Panc1 (cell line): ENCODE data around the gene ZNF200. TPM values are rescaled to one million over a fixed set of nuclear protein-coding genes. Genes with fewer than 3 reads are reported as not detected.

Source experiments
- ATAC-seq: fragments of 200-7000 bp; cut with Tn5 transposase; 2 replicates; pipeline ENCODE4 v1.9.1; 2020; ENCODE audit warnings: mild to moderate bottlenecking, moderate library complexity
- BruUV-seq: library from RNA; stranded (reverse); fragments of 400-500 nt; replicated peaks from 2 replicates; lab custom pipeline; 2021; lab: Mats Ljungman, UMichigan
- CTCF ChIA-PET: fragments of 300-600 bp; sonication (Branson Sonifier 250); formaldehyde crosslinking; loops from one replicate; lab custom pipeline; 2022; ENCODE audit warnings: antibody characterized with exemption; lab: Charles Lee
- POLR2A ChIA-PET: fragments of 300-600 bp; sonication (Branson Sonifier 250); formaldehyde crosslinking; loops from one replicate; lab custom pipeline; 2022; ENCODE audit warnings: antibody characterized with exemption; lab: Charles Lee
- DNase-seq: peaks from one replicate; pipeline ENCODE4 v3.0.0-alpha.2; 2010; ENCODE audit warnings: low read depth, low spot score
- H3K27ac ChIP-seq: 2 replicates; pipeline ENCODE4 v1.5.1; 2011; ENCODE audit warnings: mild to moderate bottlenecking, low read length, inconsistent platforms
- H3K27me3 ChIP-seq: fragments of 200-500 bp; sonication (Bioruptor generic); 2 replicates; pipeline ENCODE4 v1.6.0; 2014; ENCODE audit warnings: low read length, inconsistent platforms; ENCODE audit not compliant: control insufficient read depth, insufficient read depth
- H3K36me3 ChIP-seq: fragments of 200-500 bp; sonication (Bioruptor generic); 2 replicates; pipeline ENCODE4 v1.5.1; 2014; ENCODE audit warnings: inconsistent platforms, mild to moderate bottlenecking, low read length, moderate library complexity; ENCODE audit not compliant: control insufficient read depth, insufficient read depth
- H3K4me1 ChIP-seq: 2 replicates; pipeline ENCODE4 v1.5.1; 2011; ENCODE audit warnings: inconsistent platforms, mild to moderate bottlenecking, low read length, moderate library complexity; ENCODE audit not compliant: control insufficient read depth, insufficient read depth
- H3K4me3 ChIP-seq, 2 experiments: 2 replicates each; pipeline ENCODE4 v1.5.1; 2011 to 2012; ENCODE audit warnings: low read depth in 2 of 2, low read length in 2 of 2, mild to moderate bottlenecking in 2 of 2, inconsistent platforms in 1 of 2, moderate library complexity in 1 of 2
- H3K9me3 ChIP-seq: fragments of 200-500 bp; sonication (Bioruptor generic); 2 replicates; pipeline ENCODE4 v1.5.1; 2014; ENCODE audit warnings: low read depth, mild to moderate bottlenecking, inconsistent platforms, low read length, moderate library complexity; ENCODE audit not compliant: control insufficient read depth, insufficient read depth
- CTCF ChIP-seq: fragments of 450-650 bp; IDR thresholded peaks from 2 replicates; pipeline ENCODE4 v1.5.1; 2017; ENCODE audit warnings: mild to moderate bottlenecking
- POLR2AphosphoS5 ChIP-seq: IDR thresholded peaks from 2 replicates; pipeline ENCODE4 v1.6.1; 2012; ENCODE audit warnings: mild to moderate bottlenecking, low read depth, low read length, moderate library complexity
- SIN3A ChIP-seq: IDR thresholded peaks from 2 replicates; pipeline ENCODE4 v1.6.1; 2012; ENCODE audit warnings: low read depth, mild to moderate bottlenecking, low read length, moderate library complexity, borderline replicate concordance; ENCODE audit not compliant: insufficient read depth
- TCF7L2 ChIP-seq: IDR thresholded peaks from 2 replicates; pipeline ENCODE4 v1.6.1; 2011; ENCODE audit warnings: mild to moderate bottlenecking, low read depth, low read length, inconsistent platforms
- in situ Hi-C: cut with HindIII; loops from 2 replicates; pipeline ENCODE4 v1.10.0; 2016; ENCODE audit warnings: low sequenced_read_pairs, low pct_unique_long_range_greater_than_20kb
- intact Hi-C: fragments of 100-400 bp; cut with micrococcal nuclease; formaldehyde crosslinking; loops from one replicate; pipeline ENCODE4 v1.10.0; 2022; ENCODE audit not compliant: unreplicated experiment
- total RNA-seq: library from RNA; stranded (reverse); gene quantifications from one replicate; pipeline ENCODE4 v1.2.1, GENCODE V29; 2021; ENCODE audit not compliant: unreplicated experiment
- TF ChIP-seq, protein P1 (sequence below), 2 experiments: IDR thresholded peaks; 2 replicates each; pipeline ENCODE4 v1.6.1; 2011 to 2012; ENCODE audit warnings: low read depth in 2 of 2, control low read depth in 1 of 2, low read length in 1 of 2, mild to moderate bottlenecking in 1 of 2, moderate library complexity in 1 of 2; ENCODE audit not compliant: insufficient read depth in 1 of 2

Gene ZNF200
- total RNA-seq, 1 experiment from 2014 or later = 12.4 TPM

GRCh38 chr16:3180445-3180878 is 54.5 kb downstream of the ZNF200 start:
- no peak for DNase-seq
- CTCF ChIA-PET = no interaction called here
- no TSS peak for BruUV-seq
- no peak overlapping the region for H3K27ac ChIP-seq
- no peaks in the 10 kb centered on the region for H3K27me3 ChIP-seq
- 0 out of 2 replicates have a peak, but pooled peaks cover 6% of the 10 kb centered on the region for H3K4me1 ChIP-seq
- no peaks in the 10 kb centered on the region for H3K36me3 ChIP-seq
- intact Hi-C loops = no loop called here
- peak; percentile 42 for ATAC-seq
- in situ Hi-C loops = no loop called here
- H3K4me3 ChIP-seq = peak overlapping the region in 1 of 2 experiments; percentile 15; a peak in 3 of 4 replicates
- POLR2A ChIA-PET = no interaction called here
- H3K9me3 ChIP-seq = no peaks in the 10 kb centered on the region
- 0 out of 2 replicates have a peak, but pooled peaks have one; percentile 29 for TF ChIP-seq POLR2AphosphoS5
- TF ChIP-seq CTCF = no peak

DNA sequence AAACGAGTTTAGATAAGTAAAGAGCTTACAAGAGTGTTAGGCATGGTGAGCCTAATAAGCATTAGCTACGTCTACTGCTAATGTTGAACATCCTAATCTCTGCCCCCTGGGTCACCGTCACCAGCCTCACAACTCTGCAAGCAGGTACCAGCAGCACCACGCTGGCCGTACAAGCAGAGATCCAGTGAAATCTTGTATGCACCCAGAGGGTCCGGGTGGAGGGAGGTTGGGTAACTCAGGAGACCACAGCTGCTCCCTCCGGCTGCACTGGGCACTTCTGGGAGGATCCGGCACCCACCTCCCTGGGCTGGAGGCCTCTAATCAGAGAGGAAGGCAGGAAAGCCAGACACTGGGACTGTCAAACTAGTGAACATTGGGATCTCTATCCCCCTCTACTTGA is 55.3 kb downstream of the ZNF200 start:
- Histone ChIP-seq H3K4me1 (0 out of 2 replicates have a peak, but pooled peaks cover 6% of the 10 kb centered on the region), H3K9me3 (no peaks in the 10 kb centered on the region), H3K27me3 (no peaks in the 10 kb centered on the region), H3K36me3 (no peaks in the 10 kb centered on the region), H3K4me3 (no peak overlapping the region), H3K27ac (no peak overlapping the region)
- TF ChIP-seq CTCF (no peak), SIN3A (no peak), TCF7L2 (no peak), POLR2AphosphoS5 (no peak)
- TF ChIP-seq, protein P1, sequence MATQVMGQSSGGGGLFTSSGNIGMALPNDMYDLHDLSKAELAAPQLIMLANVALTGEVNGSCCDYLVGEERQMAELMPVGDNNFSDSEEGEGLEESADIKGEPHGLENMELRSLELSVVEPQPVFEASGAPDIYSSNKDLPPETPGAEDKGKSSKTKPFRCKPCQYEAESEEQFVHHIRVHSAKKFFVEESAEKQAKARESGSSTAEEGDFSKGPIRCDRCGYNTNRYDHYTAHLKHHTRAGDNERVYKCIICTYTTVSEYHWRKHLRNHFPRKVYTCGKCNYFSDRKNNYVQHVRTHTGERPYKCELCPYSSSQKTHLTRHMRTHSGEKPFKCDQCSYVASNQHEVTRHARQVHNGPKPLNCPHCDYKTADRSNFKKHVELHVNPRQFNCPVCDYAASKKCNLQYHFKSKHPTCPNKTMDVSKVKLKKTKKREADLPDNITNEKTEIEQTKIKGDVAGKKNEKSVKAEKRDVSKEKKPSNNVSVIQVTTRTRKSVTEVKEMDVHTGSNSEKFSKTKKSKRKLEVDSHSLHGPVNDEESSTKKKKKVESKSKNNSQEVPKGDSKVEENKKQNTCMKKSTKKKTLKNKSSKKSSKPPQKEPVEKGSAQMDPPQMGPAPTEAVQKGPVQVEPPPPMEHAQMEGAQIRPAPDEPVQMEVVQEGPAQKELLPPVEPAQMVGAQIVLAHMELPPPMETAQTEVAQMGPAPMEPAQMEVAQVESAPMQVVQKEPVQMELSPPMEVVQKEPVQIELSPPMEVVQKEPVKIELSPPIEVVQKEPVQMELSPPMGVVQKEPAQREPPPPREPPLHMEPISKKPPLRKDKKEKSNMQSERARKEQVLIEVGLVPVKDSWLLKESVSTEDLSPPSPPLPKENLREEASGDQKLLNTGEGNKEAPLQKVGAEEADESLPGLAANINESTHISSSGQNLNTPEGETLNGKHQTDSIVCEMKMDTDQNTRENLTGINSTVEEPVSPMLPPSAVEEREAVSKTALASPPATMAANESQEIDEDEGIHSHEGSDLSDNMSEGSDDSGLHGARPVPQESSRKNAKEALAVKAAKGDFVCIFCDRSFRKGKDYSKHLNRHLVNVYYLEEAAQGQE (IDR thresholded peaks at IDR 0.05; ENCODE audit: insufficient read depth in 1 of 2, low read depth in 2 of 2, low read length in 1 of 2) = no peak
- intact Hi-C loops = no loop called here
- no peak for ATAC-seq
- CTCF ChIA-PET = no interaction called here
- no peak for DNase-seq
- in situ Hi-C loops = no loop called here
- POLR2A ChIA-PET = no interaction called here
- BruUV-seq = no TSS peak
